NK-92 treated with Interleukin-12 subunit alpha and Interleukin-12 subunit beta, amount 100 ng/mL, for 24 hours (cell line): ENCODE data around the gene PRODH2.
"Not testable (repeated sequence)": the region's sequence is repeated elsewhere in the genome, so short reads cannot be mapped to it uniquely, and the experiment has no call there.

Experiments
- DNase-seq: peaks from one replicate; lab custom pipeline; 2025; lab: John Stamatoyannopoulos, UW

Gene PRODH2

GRCh38 chr19:35843676-35844481 lies 31.2 kb upstream of the PRODH2 start:
- DNase-seq: no peak

GRCh38 chr19:35842666-35843272 lies 30.1 kb upstream of the PRODH2 start:
- DNase-seq: no peak

- DNase-seq: no peak
These were observed 29.4 kb upstream of the PRODH2 start for GRCh38 chr19:35841961-35842595.

- not testable (repeated sequence) for DNase-seq
These were observed 23.5 kb upstream of the PRODH2 start for GRCh38 chr19:35836096-35836495.

- DNase-seq: no peak
These were observed 21.3 kb upstream of the PRODH2 start for GRCh38 chr19:35833972-35834371.

- no peak for DNase-seq
These were observed 19.4 kb upstream of the PRODH2 start for GRCh38 chr19:35832054-35832453.

GRCh38 chr19:35830986-35831385 lies 18.3 kb upstream of the PRODH2 start:
- DNase-seq: no peak

GRCh38 chr19:35828692-35829301 lies 16.2 kb upstream of the PRODH2 start:
- no peak for DNase-seq

- no peak for DNase-seq
These were observed 11.5 kb upstream of the PRODH2 start for GRCh38 chr19:35824150-35824549.

GRCh38 chr19:35822579-35822978 lies 9.9 kb upstream of the PRODH2 start:
- DNase-seq: no peak

GRCh38 chr19:35818445-35818844 lies 5.8 kb upstream of the PRODH2 start:
- DNase-seq: no peak

- no peak for DNase-seq
These were observed 4.2 kb upstream of the PRODH2 start for GRCh38 chr19:35816846-35817245.

- no peak for DNase-seq
These were observed 3.6 kb upstream of the PRODH2 start for GRCh38 chr19:35816262-35816661.

GRCh38 chr19:35813043-35813890 lies 622 bp upstream of the PRODH2 start:
- DNase-seq: no peak

- no peak for DNase-seq
These were observed 1.1 kb downstream of the PRODH2 start for GRCh38 chr19:35811317-35812219.

GRCh38 chr19:35807633-35808032 lies 5.0 kb downstream of the PRODH2 start:
- DNase-seq: no peak

GRCh38 chr19:35806597-35806996 lies 6.0 kb downstream of the PRODH2 start:
- no peak for DNase-seq

- no peak for DNase-seq
These were observed 7.0 kb downstream of the PRODH2 start for GRCh38 chr19:35805526-35806102.

GRCh38 chr19:35801828-35802227 lies 10.8 kb downstream of the PRODH2 start:
- DNase-seq: no peak

- DNase-seq: no peak
These were observed 15.0 kb downstream of the PRODH2 start for GRCh38 chr19:35797663-35798062.
